HG03432 (cell line): Measurements from ENCODE around the gene IKZF1.

ENCODE experiments used
- ATAC-seq: cut with Tn5 transposase; IDR thresholded peaks from one replicate; pipeline ENCODE4 v1.9.1; 2021; ENCODE audit warnings: mild to moderate bottlenecking, moderate library complexity; ENCODE audit not compliant: unreplicated experiment

IKZF1 gene

GRCh38 chr7:50368366-50368765 lies 63.9 kb downstream of the IKZF1 start:
- ATAC-seq = peak; percentile 43

- ATAC-seq = no peak
Observed at GRCh38 chr7:50369143-50370026, 64.9 kb downstream of the IKZF1 start.

GRCh38 chr7:50370884-50371283 lies 66.4 kb downstream of the IKZF1 start:
- ATAC-seq = no peak

- ATAC-seq = no peak
Observed at GRCh38 chr7:50371551-50372021, 67.1 kb downstream of the IKZF1 start.

GRCh38 chr7:50372923-50373322 lies 68.4 kb downstream of the IKZF1 start:
- ATAC-seq = no peak

- no peak for ATAC-seq
Observed at GRCh38 chr7:50376056-50376820, 71.7 kb downstream of the IKZF1 start.

- ATAC-seq = no peak
Observed at GRCh38 chr7:50377356-50377755, 72.8 kb downstream of the IKZF1 start.

GRCh38 chr7:50379082-50379481 lies 74.6 kb downstream of the IKZF1 start:
- no peak for ATAC-seq

- no peak for ATAC-seq
Observed at GRCh38 chr7:50379539-50379938, 75.0 kb downstream of the IKZF1 start.

- no peak for ATAC-seq
Observed at GRCh38 chr7:50382455-50382854, 77.9 kb downstream of the IKZF1 start.

- no peak for ATAC-seq
Observed at GRCh38 chr7:50387351-50387750, 82.8 kb downstream of the IKZF1 start.

GRCh38 chr7:50389961-50390360 lies 85.4 kb downstream of the IKZF1 start:
- ATAC-seq = no peak

GRCh38 chr7:50391386-50391785 lies 86.9 kb downstream of the IKZF1 start:
- no peak for ATAC-seq

- ATAC-seq = no peak
Observed at GRCh38 chr7:50393076-50393475, 88.6 kb downstream of the IKZF1 start.

- peak; percentile 46 for ATAC-seq
Observed at GRCh38 chr7:50393547-50394252, 89.2 kb downstream of the IKZF1 start.

- ATAC-seq = no peak
Observed at GRCh38 chr7:50394315-50394714, 89.8 kb downstream of the IKZF1 start.

- peak; percentile 13 for ATAC-seq
Observed at GRCh38 chr7:50396856-50397255, 92.3 kb downstream of the IKZF1 start.

- ATAC-seq = peak; percentile 75
Observed at GRCh38 chr7:50397320-50397970, 92.9 kb downstream of the IKZF1 start.

- ATAC-seq = peak; percentile 8
Observed at GRCh38 chr7:50397971-50398324, 93.4 kb downstream of the IKZF1 start.

GRCh38 chr7:50399206-50399605 lies 94.7 kb downstream of the IKZF1 start:
- no peak for ATAC-seq

- no peak for ATAC-seq
Observed at GRCh38 chr7:50399635-50400034, 95.1 kb downstream of the IKZF1 start.
